HG03432 (cell line): ENCODE data around the gene ZPR1.
"Not testable (repeated sequence)": the region's sequence is repeated elsewhere in the genome, so short reads cannot be mapped to it uniquely, and the experiment has no call there.

ENCODE experiments used
- ATAC-seq: cut with Tn5 transposase; IDR thresholded peaks from one replicate; pipeline ENCODE4 v1.9.1; 2021; ENCODE audit warnings: mild to moderate bottlenecking, moderate library complexity; ENCODE audit not compliant: unreplicated experiment

The ZPR1 gene

GRCh38 chr11:116762132-116762531 lies 25.7 kb downstream of the ZPR1 start:
- no peak for ATAC-seq

DNA sequence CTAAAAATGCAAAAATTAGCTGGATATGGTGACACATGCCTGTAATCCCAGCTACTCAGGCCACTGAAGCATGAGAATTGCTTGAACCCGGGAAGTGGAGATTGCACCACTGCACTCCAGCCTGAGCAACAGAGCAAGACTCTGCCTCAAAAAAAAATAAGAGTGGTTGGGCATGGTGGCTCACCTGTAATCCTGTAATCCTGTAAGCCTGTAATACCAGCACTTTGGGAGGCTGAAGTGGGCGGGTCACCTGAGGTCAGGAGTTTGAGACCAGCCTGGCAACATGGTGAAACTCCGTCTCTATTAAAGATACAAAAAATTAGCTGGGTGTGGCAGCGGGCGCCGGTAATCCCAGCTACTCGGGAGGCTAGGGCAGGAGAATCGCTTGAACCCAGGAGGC lies 31.8 kb downstream of the ZPR1 start:
- ATAC-seq: not testable (repeated sequence)

- no peak for ATAC-seq
Observed at GRCh38 chr11:116750070-116750718, 37.6 kb downstream of the ZPR1 start.

GRCh38 chr11:116742104-116742503 lies 45.7 kb downstream of the ZPR1 start:
- no peak for ATAC-seq

DNA sequence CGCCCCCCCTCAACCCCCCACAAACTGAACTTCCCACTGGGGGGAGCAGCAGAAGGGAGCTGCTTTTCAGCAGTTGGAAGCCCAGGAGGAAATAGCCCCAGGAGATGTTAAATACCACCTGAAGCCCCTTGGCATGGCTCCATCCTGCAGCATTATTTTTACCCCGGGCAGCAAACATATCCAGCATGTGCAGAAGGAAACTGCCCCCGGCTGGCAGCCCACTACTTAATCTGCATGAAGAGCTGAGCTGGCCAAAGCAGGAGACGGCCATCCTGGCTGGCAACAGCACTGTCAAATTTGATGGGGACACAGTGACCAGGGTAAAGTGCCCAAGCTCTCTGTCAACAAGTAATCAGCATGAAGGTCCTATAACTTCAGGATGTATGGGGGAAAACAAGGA lies 47.1 kb downstream of the ZPR1 start:
- ATAC-seq: no peak

- no peak for ATAC-seq
Observed at GRCh38 chr11:116738975-116739374, 48.8 kb downstream of the ZPR1 start.

DNA sequence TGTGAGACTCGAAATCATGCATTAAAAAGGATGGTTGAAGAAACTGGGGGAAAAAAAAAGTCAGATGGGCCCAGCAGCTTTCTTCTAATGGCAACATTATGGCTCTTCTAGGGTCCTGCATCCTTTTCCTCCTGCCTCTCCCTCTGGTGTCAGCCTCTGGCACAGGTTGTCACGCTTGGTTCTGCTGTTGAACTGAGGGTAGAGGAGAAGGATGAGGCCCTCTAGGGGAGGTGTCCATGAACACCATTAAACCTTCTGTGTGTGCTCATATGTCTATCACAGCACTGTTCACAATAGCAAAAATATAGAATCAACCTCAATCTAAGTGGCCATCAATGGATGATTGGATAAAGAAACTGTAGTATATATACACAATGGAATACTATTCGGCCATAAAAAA lies 51.1 kb downstream of the ZPR1 start:
- ATAC-seq: no peak

- ATAC-seq: no peak
Observed at GRCh38 chr11:116733969-116734508, 53.8 kb downstream of the ZPR1 start.

DNA sequence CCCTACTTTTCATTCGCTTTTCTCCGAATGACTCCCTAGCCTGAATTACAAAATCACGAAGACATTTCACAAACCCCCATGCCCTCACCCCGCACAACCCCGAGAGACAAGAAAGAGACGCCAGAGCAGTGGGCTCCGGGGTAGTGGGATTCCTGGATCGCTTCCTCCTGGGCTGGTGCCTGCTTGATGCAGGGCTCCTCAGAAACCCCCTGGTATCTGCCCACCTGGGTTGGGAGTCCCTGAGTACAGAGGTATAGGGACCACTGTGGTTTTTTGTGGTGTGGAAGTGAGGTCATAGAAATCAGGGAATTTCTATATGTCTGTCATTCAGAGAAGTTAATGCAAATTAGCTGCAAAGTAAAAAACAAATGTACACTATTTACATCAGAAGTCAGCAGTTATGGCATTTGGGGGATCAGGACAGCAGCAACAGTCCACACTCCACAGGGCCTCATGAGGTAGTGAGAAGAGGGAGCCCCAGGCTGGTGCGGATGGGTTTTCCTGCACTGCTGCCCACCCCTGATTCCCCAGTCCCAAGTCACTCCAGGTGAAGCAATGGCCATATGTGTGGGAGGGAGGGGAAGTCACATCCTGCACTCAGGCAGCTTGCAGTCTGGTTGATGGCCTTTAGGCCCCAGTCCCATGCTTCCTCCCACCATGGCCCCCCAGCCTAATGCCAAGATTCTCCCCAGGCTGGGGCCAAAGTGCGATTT lies 54.6 kb downstream of the ZPR1 start:
- ATAC-seq: peak; percentile 35

GRCh38 chr11:116732271-116733042 lies 55.4 kb downstream of the ZPR1 start:
- ATAC-seq: peak; percentile 86

DNA sequence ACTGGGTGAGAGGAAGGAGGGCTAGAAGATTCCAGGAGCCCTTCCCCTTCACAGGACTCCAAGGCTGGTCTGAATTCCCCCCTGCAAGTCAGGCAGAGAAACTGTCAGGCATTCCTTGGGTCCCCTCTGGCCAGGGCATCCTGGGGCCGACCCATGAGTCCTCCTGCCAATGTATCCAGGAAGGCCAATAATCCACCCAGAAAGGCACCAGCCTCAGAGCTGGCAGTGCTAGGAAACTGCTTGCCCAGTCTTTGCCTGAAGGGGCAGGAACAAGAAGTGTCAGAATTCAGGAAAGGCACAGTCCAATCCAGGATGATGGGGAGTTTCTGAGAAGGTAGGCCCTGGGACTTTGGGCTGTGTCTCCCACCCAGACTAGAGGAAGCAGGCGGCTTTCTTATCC lies 56.0 kb downstream of the ZPR1 start:
- ATAC-seq: no peak

- no peak for ATAC-seq
Observed at GRCh38 chr11:116731097-116731761, 56.6 kb downstream of the ZPR1 start.

- ATAC-seq: no peak
Observed at GRCh38 chr11:116730601-116731000, 57.2 kb downstream of the ZPR1 start.

DNA sequence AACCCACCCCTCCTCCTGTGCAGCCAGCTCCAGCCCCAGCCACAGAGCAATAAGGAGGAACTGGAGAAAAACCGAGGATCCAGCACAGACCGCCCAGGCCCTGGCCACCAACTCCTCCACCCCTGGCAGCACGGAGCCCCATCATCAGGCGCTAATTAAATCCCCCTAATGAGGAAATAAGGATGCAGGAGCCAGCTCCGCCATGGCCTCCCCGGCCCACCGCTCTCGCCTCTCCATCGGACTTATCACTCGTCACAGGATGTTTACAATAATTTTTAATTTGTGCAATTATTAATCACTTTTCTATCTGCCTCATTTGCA lies 57.6 kb downstream of the ZPR1 start:
- ATAC-seq: no peak

DNA sequence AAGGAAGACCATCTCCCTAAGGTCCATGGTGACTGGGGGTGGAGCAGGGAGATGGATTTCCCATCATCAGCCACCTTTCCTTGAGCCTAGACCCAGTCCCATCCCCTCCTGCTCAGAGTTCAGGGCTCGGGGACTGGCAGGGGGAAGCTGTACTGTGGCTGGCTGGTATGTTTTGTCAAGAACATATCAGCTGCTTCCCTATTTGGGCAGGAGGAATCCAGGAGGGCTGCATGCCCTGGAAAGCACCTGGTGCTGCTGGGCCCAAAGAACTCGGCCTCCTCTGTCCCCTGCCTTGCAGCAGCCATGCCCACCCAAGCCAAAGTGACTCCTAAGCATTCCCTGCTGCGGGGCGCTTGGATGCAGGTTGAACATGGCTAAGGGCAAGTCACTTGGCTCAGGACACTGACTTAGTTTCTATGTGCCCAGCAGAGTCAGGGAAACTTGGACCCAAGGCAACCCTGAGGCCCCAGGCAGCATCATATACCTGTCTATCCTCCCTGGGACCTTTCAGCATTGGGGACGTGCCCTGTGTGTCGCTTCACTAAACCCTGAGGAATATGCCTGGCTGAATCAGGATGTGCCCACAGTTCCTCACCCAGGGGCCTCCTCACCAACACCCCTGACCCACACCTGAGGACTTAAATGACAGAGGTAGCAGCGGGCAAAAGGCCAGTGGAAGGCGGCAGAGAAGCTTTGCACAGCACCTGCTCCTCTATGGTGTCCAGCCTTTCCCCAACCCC lies 58.2 kb downstream of the ZPR1 start:
- ATAC-seq: no peak

DNA sequence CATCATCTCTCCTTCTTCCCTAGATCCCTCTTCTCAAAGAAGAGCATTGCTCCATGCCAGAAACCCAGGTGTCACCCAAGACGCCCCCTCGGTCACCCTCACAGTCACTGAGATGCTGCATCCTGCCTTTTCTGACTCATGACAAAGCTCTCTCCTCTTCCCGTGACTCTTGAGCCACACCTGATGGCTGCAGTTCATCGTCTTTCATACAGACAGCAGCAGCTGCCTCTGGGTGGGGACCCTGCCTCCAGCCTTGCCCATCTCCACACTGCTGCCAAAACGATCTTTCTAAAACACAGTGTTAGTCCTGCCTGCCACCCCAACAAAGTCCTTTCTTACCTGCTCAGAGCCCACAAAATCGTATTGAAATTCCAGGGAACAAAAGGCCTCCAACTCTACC lies 59.8 kb downstream of the ZPR1 start:
- ATAC-seq: no peak

DNA sequence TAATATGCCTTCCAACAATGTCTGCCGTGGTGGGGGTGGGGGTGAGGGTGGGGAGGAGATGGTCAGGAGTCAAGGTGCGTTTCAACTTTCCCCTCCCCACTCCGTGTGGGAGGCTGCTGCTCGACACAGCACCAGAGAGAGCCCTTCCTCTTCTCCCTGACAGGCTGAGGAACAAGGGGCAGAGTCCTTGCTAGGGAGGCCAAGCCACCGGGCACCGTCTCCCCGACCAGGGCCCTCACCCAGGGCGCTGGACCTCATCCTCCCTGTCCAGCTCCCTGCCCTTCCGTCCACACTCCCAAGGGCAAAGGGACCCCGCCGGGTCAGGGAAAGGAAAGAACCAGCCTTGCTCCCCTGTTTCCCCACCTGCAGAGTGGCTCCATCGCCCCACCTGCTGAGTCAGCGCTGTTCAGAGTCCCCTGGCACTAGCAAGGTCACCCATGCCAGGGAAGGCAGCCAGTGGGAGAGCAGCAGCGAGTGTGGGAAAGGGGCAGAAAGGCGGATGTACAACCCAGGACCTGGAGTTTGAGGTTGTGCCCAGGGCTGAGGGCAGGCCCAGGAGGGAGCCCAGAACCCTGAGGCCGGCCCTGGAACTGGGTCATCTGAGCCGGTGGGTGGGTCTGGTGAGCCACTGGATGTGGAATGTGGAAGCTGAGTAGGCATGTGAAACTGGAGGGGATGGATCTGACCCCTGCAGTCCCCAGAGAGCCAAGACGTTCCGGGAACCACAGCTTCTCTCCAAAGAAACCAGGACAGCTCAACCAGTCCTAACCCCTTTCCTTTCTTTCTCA lies 62.2 kb downstream of the ZPR1 start:
- no peak for ATAC-seq

DNA sequence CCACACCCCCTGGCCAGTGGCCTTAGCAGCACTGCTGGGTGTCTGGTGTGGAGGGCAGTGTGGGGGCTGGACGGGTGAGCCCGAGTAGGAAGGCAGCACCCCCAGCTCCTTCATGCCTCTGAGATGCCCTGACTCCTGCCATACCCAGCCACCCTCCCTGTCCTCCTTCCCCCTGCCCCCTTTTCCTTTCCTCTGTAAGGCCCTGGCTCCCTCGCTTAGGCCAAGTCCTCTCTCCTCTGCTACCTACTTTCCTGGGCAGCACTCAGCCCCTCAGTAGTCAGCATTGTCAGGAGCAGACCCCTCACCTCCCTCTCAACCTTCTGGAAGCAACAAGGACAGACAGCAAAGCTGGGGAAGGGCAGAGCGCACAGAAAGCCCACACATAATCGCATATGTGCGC lies 63.0 kb downstream of the ZPR1 start:
- no peak for ATAC-seq
